CD4-positive, alpha-beta T cell treated with Interleukin-6 for 4 hours (primary cell): ENCODE results near the gene MEAF6.
"Not testable (repeated sequence)": the region's sequence is repeated elsewhere in the genome, so short reads cannot be mapped to it uniquely, and the experiment has no call there.

Source experiments
- DNase-seq: peaks from one replicate; pipeline ENCODE4 v3.0.0-alpha.2; 2020; ENCODE audit warnings: mixed read lengths

Gene MEAF6

GRCh38 chr1:37529888-37530287 is 15.3 kb upstream of the MEAF6 start:
- DNase-seq = not testable (repeated sequence)

- no peak for DNase-seq
Observed at GRCh38 chr1:37519613-37520012, 5.0 kb upstream of the MEAF6 start.

GRCh38 chr1:37518929-37519328 is 4.4 kb upstream of the MEAF6 start:
- DNase-seq = peak; percentile 59

GRCh38 chr1:37518241-37518640 is 3.7 kb upstream of the MEAF6 start:
- not testable (repeated sequence) for DNase-seq

- DNase-seq = no peak
Observed at GRCh38 chr1:37517569-37517968, 3.0 kb upstream of the MEAF6 start.

GRCh38 chr1:37515185-37516034 is 844 bp upstream of the MEAF6 start:
- DNase-seq = no peak

GRCh38 chr1:37513795-37514349 is 694 bp downstream of the MEAF6 start:
- peak; percentile 43 for DNase-seq

GRCh38 chr1:37509181-37509580 is 5.4 kb downstream of the MEAF6 start:
- no peak for DNase-seq

- no peak for DNase-seq
Observed at GRCh38 chr1:37506740-37507139, 7.8 kb downstream of the MEAF6 start.

- not testable (repeated sequence) for DNase-seq
Observed at GRCh38 chr1:37502791-37503190, 11.8 kb downstream of the MEAF6 start.

- no peak for DNase-seq
Observed at GRCh38 chr1:37502104-37502503, 12.5 kb downstream of the MEAF6 start.

- no peak for DNase-seq
Observed at GRCh38 chr1:37501661-37502060, 12.9 kb downstream of the MEAF6 start.

GRCh38 chr1:37498872-37499617 is 15.5 kb downstream of the MEAF6 start:
- DNase-seq = no peak

- no peak for DNase-seq
Observed at GRCh38 chr1:37497832-37498231, 16.7 kb downstream of the MEAF6 start.

GRCh38 chr1:37495875-37496274 is 18.7 kb downstream of the MEAF6 start:
- no peak for DNase-seq

GRCh38 chr1:37493336-37494098 is 21.0 kb downstream of the MEAF6 start:
- DNase-seq = no peak

- no peak for DNase-seq
Observed at GRCh38 chr1:37487619-37487984, 27.0 kb downstream of the MEAF6 start.

- DNase-seq = peak; percentile 85
Observed at GRCh38 chr1:37486680-37487618, 27.6 kb downstream of the MEAF6 start.

- no peak for DNase-seq
Observed at GRCh38 chr1:37485902-37486679, 28.5 kb downstream of the MEAF6 start.

- no peak for DNase-seq
Observed at GRCh38 chr1:37484325-37485051, 30.1 kb downstream of the MEAF6 start.
